Measurements from ENCODE around the gene ADCY4. TPM values are rescaled to one million over a fixed set of nuclear protein-coding genes. Genes with fewer than 3 reads are reported as not detected.
"Not testable (repeated sequence)": the region's sequence is repeated elsewhere in the genome, so short reads cannot be mapped to it uniquely, and the experiment has no call there.

Gene ADCY4
- total RNA-seq, 1 donor from 2014 or later, result 3.4 TPM

DNA sequence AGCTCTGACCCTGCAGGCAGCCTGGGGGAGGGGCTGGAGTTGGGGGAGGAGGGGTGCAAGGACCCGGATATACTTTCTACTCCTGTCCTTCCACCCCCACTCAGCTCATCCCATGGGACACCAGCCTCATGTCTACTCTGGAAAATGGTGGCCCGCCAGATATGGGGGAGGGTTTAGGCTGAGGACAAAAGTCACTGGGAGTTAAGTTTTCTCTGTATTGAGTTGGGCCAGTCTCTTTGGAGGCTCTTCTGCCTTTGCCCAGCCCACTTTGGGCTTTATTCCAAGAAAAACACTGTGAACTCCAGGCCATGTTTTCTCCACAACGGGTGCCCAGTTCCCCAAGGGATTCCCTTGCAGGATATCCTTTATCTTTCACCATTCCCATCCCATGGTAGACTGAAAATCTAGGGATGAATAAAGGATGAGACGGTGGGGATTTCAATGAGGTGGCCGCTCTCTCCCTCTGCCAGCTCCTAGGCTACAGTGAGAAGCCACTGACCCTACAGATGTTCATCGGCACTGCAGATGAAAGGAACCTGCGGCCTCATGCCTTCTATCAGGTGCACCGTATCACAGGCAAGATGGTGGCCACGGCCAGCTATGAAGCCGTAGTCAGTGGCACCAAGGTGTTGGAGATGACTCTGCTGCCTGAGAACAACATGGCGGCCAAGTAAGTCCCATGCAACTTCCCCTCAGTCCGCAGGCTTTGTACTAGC is 38.0 kb upstream of the ADCY4 start:
- Mint-ChIP-seq H3K27me3 (ENCODE audit: low read depth) (no peaks in the 10 kb centered on the region), H3K4me1 (peaks cover 42% of the 10 kb centered on the region)

GRCh38 chr14:24371605-24372004 is 36.7 kb upstream of the ADCY4 start:
- peak overlapping the region; percentile 26 for H3K4me3 Mint-ChIP-seq
- H3K9me3 Mint-ChIP-seq; H3K27me3 Mint-ChIP-seq (ENCODE audit: low read depth); DNase-seq (ENCODE audit: low spot score in 2 of 2, unreplicated experiment in 2 of 2): not testable (repeated sequence)
- peaks cover 26% of the 10 kb centered on the region for H3K36me3 Mint-ChIP-seq
- H3K4me1 Mint-ChIP-seq, result peaks cover 37% of the 10 kb centered on the region
- peak overlapping the region; percentile 87 for H3K27ac Mint-ChIP-seq

More for the DNA sequence above, 38.0 kb upstream of the ADCY4 start:
- DNase-seq (ENCODE audit: low spot score in 2 of 2, unreplicated experiment in 2 of 2), result no peak
- TF ChIP-seq CTCF (IDR thresholded peaks at IDR 0.05; ENCODE audit: unreplicated experiment), result no peak
- Mint-ChIP-seq H3K4me3 (no peak overlapping the region), H3K27ac (peak overlapping the region; percentile 87), H3K36me3 (peaks cover 33% of the 10 kb centered on the region), H3K9me3 (no peaks in the 10 kb centered on the region)

GRCh38 chr14:24370748-24371147 is 35.9 kb upstream of the ADCY4 start:
- Mint-ChIP-seq H3K4me3 (no peak overlapping the region), H3K27ac (peak overlapping the region; percentile 87), H3K4me1 (peaks cover 43% of the 10 kb centered on the region), H3K27me3 (ENCODE audit: low read depth) (no peaks in the 10 kb centered on the region), H3K9me3 (no peaks in the 10 kb centered on the region), H3K36me3 (peaks cover 26% of the 10 kb centered on the region)
- TF ChIP-seq CTCF (IDR thresholded peaks at IDR 0.05; ENCODE audit: unreplicated experiment), result no peak
- no peak for DNase-seq (ENCODE audit: low spot score in 2 of 2, unreplicated experiment in 2 of 2)

DNA sequence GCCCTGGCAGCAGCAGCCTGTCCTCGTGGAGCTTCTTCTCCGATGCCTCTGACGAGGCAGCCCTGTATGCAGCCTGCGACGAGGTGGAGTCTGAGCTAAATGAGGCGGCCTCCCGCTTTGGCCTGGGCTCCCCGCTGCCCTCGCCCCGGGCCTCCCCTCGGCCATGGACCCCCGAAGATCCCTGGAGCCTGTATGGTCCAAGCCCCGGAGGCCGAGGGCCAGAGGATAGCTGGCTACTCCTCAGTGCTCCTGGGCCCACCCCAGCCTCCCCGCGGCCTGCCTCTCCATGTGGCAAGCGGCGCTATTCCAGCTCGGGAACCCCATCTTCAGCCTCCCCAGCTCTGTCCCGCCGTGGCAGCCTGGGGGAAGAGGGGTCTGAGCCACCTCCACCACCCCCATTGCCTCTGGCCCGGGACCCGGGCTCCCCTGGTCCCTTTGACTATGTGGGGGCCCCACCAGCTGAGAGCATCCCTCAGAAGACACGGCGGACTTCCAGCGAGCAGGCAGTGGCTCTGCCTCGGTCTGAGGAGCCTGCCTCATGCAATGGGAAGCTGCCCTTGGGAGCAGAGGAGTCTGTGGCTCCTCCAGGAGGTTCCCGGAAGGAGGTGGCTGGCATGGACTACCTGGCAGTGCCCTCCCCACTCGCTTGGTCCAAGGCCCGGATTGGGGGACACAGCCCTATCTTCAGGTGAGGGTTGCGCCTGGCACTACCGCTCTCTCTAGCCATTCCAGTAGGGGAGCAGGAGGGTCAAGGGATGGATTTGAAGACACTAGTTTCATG is 35.2 kb upstream of the ADCY4 start:
- TF ChIP-seq CTCF (IDR thresholded peaks at IDR 0.05; ENCODE audit: unreplicated experiment), result no peak
- H3K4me3 Mint-ChIP-seq, result peak overlapping the region; percentile 37
- H3K36me3 Mint-ChIP-seq, result peaks cover 23% of the 10 kb centered on the region
- H3K4me1 Mint-ChIP-seq, result peaks cover 49% of the 10 kb centered on the region
- peak overlapping the region; percentile 9 for H3K27ac Mint-ChIP-seq
- DNase-seq (ENCODE audit: low spot score in 2 of 2, unreplicated experiment in 2 of 2), result no peak
- no peaks in the 10 kb centered on the region for H3K9me3 Mint-ChIP-seq
- no peaks in the 10 kb centered on the region for H3K27me3 Mint-ChIP-seq (ENCODE audit: low read depth)

DNA sequence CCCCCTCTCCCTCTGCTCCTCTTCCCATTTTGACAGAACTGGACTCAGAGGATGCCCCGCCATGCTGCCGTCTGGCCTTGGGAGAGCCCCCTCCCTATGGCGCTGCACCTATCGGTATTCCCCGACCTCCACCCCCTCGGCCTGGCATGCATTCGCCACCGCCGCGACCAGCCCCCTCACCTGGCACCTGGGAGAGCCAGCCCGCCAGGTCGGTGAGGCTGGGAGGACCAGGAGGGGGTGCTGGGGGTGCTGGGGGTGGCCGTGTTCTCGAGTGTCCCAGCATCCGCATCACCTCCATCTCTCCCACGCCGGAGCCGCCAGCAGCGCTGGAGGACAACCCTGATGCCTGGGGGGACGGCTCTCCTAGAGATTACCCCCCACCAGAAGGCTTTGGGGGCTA is 34.6 kb upstream of the ADCY4 start:
- DNase-seq (ENCODE audit: low spot score in 2 of 2, unreplicated experiment in 2 of 2), result no peak
- Mint-ChIP-seq H3K9me3 (no peaks in the 10 kb centered on the region), H3K36me3 (peaks cover 22% of the 10 kb centered on the region), H3K4me3 (peak overlapping the region; percentile 89), H3K27me3 (ENCODE audit: low read depth) (no peaks in the 10 kb centered on the region), H3K27ac (peak overlapping the region; percentile 91), H3K4me1 (peaks cover 52% of the 10 kb centered on the region)
- TF ChIP-seq CTCF (IDR thresholded peaks at IDR 0.05; ENCODE audit: unreplicated experiment), result no peak
